Renal cortical epithelial cell (primary cell): ENCODE measurements around the gene SESN1. TPM values are rescaled to one million over a fixed set of nuclear protein-coding genes. Genes with fewer than 3 reads are reported as not detected.

ENCODE experiments used
- DNase-seq: peaks from one replicate; pipeline ENCODE4 v3.0.0-alpha.2; 2011; ENCODE audit warnings: low read depth
- total RNA-seq: library from RNA; depleted of rRNA; stranded (reverse); fragments of >200 nt; gene quantifications from 2 replicates; pipeline ENCODE4 v1.2.3, GENCODE V29; 2014

Gene SESN1
- total RNA-seq, 1 donor from 2014 or later, result 47.8 TPM

- no peak for DNase-seq
These were observed 65.3 kb downstream of the SESN1 start for GRCh38 chr6:109029313-109029712.

- DNase-seq, result no peak
These were observed 66.2 kb downstream of the SESN1 start for GRCh38 chr6:109028439-109028838.

- DNase-seq, result no peak
These were observed 66.7 kb downstream of the SESN1 start for GRCh38 chr6:109027964-109028363.

GRCh38 chr6:109025639-109026038 lies 69.0 kb downstream of the SESN1 start:
- no peak for DNase-seq

- DNase-seq, result no peak
These were observed 69.9 kb downstream of the SESN1 start for GRCh38 chr6:109024784-109025183.

GRCh38 chr6:109024368-109024767 lies 70.3 kb downstream of the SESN1 start:
- no peak for DNase-seq

GRCh38 chr6:109023356-109023925 lies 71.2 kb downstream of the SESN1 start:
- DNase-seq, result no peak

- DNase-seq, result no peak
These were observed 72.8 kb downstream of the SESN1 start for GRCh38 chr6:109021870-109022269.

- no peak for DNase-seq
These were observed 74.7 kb downstream of the SESN1 start for GRCh38 chr6:109019911-109020310.

GRCh38 chr6:109015176-109015575 lies 79.5 kb downstream of the SESN1 start:
- DNase-seq, result no peak

GRCh38 chr6:109014606-109015005 lies 80.0 kb downstream of the SESN1 start:
- DNase-seq, result no peak

- DNase-seq, result no peak
These were observed 80.9 kb downstream of the SESN1 start for GRCh38 chr6:109013656-109014305.

- DNase-seq, result no peak
These were observed 83.9 kb downstream of the SESN1 start for GRCh38 chr6:109010705-109011102.

- DNase-seq, result peak; percentile 15
These were observed 84.5 kb downstream of the SESN1 start for GRCh38 chr6:109009962-109010704.

GRCh38 chr6:109009236-109009961 lies 85.2 kb downstream of the SESN1 start:
- DNase-seq, result peak; percentile 67

GRCh38 chr6:109008537-109009235 lies 86.0 kb downstream of the SESN1 start:
- DNase-seq, result peak; percentile 50

GRCh38 chr6:109008054-109008453 lies 86.6 kb downstream of the SESN1 start:
- DNase-seq, result no peak

GRCh38 chr6:109007521-109007920 lies 87.1 kb downstream of the SESN1 start:
- DNase-seq, result no peak

GRCh38 chr6:109006818-109007217 lies 87.8 kb downstream of the SESN1 start:
- no peak for DNase-seq

- no peak for DNase-seq
These were observed 91.8 kb downstream of the SESN1 start for GRCh38 chr6:109002882-109003281.

- peak; percentile 79 for DNase-seq
These were observed 92.5 kb downstream of the SESN1 start for GRCh38 chr6:109002051-109002697.
